SIG-M5 treated with dmso at 0.1 percent for 504 hours (cell line): ENCODE data around the gene PAQR4.
A peak's percentile ranks its signal among the peaks of the same experiment; 100 is the strongest.

Source experiments
- DNase-seq: peaks from one replicate; lab custom pipeline; 2025; ENCODE audit not compliant: unreplicated experiment; lab: John Stamatoyannopoulos, UW

The PAQR4 gene

DNA sequence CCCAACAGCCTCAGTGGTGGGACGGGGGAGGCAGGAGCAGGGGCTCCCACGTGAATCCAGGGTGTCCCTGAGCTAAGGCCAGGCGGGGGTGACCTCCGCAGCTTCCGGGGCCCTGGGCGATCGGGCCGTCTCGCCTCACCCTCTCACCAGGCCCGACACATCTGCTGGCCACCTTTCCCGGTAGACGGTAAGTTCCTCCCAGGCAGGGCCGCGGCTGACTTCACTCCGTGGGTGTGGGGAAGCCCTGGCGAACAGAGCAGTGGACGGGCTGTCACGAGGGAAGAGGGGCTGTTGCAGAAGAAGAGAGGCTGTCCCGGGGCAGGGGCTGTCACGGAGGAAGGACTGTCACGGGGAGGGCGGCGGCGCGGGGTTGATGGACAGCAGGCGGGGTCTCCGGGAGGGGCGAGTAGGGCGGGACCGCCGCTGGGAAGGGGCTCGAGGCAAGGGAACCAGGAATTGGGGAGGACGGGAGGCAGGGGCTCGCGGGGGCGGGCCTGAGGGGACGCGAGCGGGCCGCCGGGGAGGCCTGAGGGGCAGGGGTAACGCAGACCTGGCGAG lies 10.6 kb downstream of the PAQR4 start:
- DNase-seq: no peak

DNA sequence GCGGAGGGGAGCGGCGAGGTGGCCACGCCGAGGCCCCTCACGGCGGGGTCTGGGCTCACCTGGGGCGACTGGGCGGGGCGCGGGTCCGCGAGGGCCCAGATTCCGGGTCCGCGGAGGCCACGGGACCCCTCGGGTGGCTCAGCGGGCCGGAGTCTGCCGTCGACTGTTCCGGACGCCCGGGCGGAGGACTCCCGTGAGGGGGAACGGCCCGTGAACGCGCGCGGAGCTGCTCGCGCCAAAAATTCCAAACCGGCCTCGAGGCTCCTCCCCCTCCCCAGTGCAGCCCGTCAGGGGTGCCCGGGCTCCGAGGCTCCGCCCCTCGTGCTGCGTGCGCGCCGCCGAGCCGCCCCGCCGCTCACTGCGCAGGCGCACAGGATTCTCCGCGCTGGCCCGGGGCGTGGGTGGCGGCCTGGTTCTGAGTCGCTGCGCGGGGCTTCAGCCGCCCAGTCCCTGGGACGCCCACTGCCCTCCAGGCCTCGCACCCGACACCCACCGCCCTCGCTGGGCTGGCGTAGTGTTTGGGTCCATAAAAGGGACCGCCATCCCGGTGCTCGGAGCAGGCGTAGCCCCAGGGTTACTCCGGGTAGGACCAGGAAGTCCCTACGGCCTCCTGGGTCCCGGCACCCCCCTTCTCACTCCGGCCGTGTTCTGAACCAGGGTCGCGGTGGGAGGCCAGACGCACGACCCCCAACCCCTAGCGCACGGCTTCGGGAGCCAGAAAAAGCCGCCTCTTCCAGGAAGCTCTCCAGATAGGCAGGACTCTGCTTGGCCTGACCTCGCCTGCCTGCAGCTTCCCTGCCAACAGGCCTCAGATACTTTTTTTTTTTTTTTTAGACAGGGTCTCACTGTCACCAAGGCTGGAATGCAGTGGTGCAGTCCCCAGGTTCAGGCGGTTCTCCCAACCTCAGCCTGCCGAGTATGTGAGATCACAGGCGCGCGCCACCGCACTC lies 11.4 kb downstream of the PAQR4 start, which contains the start of gene PKMYT1:
PKMYT1 (minus strand) TSS at position 220 of the 950 bp plus-strand sequence. CDS start 789 bp downstream, outside the sequence.
- DNase-seq: peak; percentile 79

DNA sequence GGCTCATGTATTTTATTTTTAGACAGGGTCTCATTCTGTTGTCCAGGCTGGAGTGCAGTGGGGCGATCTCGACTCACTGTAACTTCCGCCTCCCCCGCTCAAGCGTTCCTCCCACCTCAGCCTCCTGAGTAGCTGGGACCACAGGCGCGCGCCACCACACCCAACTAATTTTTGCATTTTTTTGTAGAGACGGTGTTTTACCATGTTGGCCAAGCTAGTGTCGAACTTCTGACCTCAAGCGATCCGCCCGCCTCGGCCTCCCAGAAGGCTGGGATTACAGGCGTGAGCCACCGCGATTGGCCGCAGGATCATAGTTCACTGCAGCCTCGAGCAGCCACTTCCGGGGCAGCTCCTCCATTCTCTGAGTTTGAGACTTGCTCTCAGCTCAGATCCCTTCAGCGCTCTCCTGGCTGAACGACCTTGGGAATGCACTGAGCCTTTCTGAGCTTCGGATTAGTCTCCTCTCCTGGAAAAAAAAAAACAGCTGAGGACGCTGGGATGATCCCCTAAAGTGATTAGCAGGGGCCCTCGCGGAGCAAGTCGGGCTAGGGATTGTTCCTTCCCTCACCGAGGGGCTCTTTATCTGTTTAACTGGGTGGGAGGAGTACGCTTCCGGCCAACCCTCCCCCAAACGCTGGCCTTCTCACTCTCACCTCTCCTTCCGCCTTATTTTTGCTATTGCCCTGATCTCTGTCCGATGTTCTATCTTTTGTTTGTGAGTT lies 12.2 kb downstream of the PAQR4 start:
- DNase-seq: no peak

DNA sequence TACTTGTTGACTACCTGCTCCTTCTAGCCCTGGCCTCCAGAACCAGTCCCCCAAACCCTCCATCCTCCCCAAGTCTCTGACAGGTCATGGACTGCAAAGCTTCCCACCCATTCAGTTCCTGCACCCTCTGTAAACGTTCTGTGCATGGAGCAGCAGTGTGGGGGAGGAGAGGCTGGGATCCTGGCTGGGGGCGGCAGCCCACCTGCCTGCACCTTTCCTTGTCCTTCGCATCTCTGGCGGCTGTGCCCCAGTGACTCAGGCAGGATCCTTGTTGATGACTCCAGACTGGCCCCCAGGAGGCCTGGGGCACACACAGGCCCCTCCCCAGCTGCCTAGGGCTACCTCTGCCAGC lies 12.7 kb downstream of the PAQR4 start:
- no peak for DNase-seq

DNA sequence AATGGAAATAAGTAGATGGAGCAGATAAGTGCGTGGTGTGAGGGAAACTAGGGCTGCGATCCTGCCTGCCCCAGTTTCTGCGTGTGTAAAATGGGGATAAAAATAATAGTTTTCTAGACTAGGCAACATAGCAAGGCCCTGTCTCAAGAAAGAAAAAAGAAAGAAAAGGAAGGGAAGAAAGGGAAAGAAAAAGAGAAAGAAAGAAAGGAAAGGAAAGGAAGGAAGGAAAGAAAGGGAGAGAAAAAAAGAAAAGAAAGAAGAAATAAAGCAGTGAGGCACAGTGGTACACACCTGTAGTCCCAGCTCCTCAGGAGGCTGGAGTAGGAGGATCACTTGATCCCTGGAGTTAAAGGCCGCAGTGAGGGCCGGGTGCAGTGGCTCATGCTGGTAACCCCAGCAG lies 13.3 kb downstream of the PAQR4 start:
- no peak for DNase-seq

DNA sequence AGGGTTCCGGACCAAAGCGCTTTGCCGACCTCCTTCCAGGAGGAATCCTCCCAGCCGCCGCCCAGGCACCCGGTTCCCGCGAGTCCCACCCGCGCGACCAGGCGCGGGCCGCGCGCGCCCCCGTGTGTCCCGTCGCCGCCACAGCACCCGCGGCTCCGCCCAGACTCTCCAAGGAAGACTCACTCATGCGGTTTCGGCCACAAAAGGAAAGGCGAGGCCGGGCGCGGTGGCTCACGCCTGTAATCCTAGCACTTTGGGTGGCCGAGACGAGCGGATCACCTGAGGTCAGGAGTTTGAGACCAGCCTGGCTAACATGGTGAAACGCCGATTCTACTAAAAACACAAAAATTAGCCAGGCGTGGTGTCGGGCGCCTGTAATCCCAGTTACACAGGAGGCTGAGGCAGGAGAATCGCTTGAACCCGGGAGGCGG lies 14.6 kb downstream of the PAQR4 start:
- DNase-seq: peak; percentile 67

DNA sequence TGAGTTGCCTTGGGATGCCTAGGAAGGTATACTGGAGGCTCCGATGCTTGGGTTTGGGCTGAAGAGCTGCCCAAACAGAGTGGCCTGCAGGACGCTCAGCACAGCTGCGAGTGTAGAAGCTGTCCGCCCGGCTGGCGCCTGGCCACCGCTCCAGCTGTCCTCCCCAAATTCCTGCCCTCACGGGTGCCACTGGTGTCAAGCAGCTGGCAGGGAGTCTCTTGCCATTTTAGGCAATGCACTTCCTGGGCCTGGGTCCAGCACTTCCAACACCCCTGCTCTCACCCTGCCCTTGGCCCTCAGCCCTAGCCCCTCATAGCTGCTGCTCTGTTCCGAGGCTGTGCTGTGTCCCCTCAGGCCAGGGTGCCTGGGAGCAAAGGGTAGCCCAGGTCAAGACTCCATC lies 16.3 kb downstream of the PAQR4 start:
- DNase-seq: no peak

DNA sequence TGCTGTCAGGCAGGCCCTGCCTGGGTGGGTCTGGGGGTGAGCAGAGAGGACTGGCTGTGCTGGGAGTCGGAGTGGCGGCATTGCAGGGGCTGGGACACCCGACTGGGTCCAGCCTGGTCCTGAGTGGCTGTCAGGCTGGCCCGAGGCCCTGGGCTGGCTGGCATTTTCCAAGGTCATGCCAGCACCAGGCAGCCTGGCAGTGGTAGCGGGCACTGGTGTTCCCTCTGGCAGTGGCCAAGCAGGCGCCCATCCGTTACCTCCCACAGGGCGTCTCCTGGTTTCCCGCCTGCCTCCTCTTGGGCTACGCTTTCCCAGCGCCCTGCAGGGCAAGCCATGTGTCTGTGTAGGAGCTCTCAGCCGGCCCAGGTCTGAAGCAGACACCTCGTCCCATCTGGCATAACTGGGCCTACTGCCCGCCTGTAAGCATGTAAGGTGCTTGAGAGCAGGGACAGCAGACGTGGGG lies 16.8 kb downstream of the PAQR4 start:
- no peak for DNase-seq

DNA sequence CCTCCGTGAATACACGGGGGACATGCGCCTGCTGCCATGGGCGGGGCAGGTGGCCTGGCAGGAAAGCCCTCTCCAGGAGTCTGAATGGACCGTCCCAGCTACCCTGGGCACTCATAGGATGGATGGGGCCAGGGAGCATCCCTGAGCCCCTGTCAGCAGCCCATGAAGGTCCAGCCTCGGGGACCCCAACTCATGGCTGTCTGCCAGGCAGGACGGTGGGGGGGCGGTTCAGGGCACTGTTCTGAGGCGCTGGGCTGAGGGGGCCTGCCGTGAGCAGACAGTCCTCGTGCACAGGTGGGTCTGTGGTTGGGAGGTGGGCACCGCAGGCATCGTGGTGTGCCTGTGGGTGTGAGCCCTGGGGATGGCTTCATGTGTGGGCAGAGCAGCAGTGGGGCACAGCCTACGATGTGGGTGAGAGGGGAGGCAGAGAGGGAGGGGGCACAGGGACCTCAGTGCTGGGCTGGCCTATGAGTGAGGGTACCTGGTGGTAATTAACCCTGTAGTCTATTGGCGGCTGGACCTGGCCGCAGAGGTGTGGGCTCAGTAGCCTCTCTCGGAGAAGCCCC lies 17.6 kb downstream of the PAQR4 start:
- DNase-seq: no peak

DNA sequence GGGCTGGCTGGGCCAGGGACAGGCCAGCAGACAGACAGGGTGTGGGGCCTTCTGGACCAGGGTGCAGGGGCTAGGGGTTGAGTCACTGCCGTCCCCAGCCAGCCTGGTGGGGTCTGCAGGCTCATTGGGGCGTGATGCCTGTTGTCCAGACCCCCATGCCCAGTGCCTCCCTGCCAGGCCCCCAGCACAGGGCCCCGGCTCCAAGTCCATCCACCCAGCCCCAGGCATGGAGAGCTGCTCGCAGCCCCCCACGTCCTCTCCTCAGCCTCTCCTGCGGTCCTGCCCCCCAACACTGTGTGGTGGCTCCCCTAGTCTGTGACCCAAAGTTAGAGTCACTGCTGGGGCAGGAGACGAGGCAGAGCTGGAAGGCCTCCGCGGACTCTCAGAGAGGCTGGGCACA lies 18.1 kb downstream of the PAQR4 start:
- no peak for DNase-seq

DNA sequence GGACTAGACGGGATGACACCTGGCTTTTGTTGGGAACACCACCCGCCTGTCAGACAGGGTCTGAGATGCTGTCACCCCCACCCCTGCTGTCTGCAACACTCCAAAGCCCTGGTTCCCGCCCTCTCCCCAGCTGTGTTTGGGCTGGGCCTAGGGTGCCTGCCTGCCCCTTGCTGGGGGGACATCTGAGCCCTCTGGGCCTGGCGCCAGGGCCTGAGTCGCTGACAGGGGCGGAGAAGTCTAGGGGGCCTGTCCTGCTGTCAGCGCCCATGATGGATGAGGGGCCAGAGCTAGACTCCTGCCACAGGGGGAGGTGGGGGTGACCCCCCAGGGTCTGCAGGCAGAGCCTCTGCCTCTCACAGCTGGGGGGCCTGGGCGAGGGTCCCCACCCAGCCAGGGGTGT lies 18.7 kb downstream of the PAQR4 start:
- DNase-seq: no peak

DNA sequence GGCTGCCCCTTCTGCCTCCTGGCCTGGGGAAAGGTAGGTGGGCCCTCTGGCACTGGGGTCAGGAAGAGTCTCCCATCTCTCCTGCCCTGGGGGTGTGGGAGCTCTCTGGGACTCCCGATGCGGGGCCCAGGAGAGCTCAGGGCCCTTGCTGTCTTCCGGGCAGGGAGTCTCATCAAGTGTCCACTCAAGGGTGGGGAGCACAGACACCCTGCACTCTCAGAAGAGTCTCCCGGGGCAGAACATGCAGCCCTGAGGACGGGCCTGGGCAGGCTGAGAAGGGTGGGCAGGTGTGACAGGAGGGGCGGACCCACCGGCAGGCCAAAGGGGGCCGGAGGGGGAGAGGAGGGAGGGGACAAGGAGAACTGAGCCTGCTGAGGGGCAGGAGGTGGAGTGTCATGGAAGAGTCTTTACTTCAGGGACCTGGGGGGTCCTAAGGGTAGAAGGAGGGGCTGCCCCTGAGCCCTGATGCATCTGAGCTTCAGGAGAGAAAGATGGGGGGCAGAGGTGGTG lies 19.5 kb downstream of the PAQR4 start:
- no peak for DNase-seq

DNA sequence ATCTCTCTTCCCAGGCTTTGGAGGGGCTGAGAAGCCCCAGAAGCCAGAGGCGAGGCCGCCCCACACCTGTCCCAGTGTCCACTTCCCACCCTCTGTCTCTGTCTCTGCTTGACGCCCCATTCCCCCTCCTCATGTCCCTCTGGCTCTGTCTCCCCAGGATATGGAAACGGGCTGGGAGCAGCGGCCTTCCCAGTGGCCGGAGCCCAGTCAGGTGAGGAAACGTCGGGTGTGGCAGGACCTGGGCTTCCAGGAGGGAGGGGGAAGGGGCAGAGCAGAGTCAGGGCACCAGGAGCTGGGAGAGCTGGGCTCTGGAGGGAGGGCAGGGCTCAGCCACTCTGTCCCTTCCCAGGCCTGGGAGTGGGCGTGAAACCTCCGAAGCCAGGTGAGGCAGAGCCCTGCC lies 21.7 kb downstream of the PAQR4 start:
- no peak for DNase-seq

DNA sequence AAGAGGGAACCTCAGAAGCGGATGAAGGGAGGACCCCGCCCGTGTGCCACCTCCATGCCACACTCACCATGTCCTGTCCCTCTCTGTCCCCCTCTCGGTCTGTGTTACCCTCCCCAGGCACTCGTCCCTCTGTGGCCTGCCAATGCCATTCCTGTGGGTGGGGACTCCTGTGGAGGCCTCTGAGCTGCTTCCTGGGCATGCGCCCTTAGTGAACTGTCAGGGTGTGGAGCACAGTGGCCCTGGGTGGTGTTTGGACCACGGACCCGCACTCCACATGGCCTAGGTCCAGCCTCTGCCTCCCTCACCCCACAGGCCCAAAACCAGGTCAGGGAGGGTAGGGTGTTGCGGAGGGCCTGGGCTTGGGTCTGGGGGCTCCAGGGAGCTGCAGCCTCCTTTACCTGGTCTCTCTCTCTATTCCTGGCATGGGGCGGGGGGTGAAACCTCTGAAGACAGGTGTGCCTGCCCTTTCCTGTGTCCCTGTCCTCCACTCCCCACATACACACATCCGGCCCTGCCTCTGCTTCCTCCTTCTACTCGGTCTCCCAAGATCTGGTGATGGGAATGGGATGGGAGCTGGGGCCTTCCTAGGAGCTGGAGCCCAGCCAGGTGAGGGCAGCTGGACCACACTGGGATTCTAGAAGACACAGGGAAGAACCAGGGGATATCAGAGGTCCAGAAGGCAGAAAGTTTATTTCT lies 22.6 kb downstream of the PAQR4 start:
- no peak for DNase-seq

DNA sequence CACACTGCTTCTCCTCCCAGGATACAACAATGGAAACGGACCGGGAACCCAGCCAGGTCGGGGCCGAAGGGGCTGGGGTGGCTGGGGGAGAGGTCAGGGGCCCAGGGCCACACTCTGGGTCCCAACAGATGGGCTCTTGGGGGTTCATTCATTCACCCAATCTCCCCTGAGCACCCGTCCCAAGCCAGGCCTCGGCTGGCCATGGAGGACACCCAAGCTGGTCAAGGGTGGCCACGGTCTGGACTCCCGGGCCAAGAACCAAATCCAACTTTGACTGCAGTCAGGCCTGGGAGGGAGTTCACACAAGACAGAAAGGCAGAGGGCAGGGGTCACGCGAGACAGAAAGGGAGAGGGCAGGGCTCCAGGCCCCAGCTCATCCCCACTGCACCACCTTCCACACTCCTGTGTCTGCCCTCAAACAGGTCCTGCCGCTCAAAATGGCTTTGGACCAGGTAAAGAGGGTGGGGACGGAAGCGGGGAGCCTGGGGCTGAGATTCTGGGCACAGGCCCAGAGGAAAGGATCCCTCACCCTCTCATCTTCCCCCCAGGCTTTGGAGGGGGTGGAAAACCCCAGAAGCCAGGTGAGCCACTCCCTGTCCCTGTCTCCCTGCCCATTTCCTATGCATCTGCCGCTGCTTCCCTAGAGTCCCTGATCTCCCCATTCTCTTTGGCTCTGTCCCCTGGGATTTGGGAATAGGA lies 23.4 kb downstream of the PAQR4 start:
- DNase-seq: no peak

DNA sequence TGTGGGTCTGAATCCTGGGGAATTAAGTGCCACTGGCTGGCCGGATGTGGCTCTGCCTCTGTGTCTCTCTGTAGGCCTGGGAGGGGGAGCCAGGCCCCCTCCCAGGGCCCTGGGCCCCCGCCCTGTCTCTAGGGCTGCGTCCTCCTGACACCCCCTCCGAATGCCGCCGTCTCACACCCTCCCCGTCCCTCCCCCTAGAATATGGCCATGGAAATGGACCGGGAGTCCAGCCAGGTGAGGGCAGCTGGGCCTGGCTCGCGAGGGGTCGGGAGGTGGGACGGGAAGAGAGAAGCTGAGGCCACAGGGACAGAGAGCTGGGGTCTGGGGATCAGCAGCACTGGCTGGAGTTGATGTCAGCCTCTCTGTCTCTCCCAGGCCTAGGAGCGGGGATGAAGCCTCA lies 27.1 kb downstream of the PAQR4 start:
- no peak for DNase-seq

DNA sequence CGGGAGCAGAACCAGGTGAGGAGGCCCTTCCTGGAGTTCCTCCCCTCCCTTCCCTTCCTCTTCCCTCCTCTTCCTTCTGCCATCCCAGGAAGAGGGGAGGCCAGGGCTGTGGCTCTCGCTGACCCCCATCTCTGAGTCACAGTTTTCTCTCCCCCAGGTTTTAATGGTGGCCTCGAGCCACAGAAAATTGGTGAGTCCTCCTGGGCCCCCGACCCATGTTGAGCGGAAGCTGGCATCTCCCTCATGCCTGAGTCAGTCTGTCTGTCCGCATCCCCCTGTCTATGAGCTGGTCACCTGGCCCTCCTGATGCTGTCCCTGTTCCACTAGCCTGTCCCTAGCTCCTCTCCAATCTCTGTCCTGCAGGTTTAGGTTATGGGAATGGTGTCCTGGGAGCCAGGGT lies 30.8 kb downstream of the PAQR4 start:
- no peak for DNase-seq

DNA sequence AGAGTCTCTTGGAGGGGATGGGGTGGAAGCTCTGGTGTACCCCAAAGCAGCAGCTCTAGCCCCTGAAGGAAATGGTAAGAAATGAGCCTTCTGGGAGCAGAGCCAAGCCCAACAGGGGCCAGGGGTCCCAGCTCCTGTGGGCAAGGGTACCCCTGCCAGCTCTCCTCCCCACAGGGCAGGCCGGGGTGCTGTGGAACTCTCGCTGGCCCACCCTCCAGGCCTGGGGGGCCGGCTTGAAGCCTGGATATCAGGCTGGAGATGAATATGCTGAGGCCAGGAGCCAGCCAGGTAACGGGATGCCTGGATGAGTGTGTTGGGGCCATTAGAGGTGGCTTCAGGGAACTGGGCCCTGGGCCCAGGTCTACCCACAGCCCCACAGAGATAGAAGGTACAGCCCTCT lies 31.4 kb downstream of the PAQR4 start:
- no peak for DNase-seq

DNA sequence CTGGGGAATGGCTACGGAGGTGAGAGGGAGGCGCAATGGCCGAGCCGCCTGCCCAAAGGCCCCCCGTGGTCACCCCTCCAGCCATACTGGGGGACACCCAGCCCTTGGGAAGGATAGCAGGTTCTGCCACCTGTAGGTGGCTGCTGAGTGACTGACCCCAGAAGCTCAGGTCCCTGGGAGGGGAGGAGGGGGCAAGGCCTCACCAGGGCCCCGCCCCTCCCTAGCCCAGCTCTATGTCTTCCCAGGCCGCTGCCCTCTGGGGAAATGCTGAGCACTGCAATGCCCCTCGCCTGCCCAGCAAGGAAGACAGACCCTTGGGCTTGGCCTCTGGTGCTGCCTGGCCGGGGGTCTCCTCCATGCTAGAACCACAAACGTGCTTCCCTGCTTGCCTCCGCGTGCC lies 32.2 kb downstream of the PAQR4 start:
- no peak for DNase-seq
